Measurements from ENCODE around the gene GRAMD2B.

GRAMD2B gene

DNA sequence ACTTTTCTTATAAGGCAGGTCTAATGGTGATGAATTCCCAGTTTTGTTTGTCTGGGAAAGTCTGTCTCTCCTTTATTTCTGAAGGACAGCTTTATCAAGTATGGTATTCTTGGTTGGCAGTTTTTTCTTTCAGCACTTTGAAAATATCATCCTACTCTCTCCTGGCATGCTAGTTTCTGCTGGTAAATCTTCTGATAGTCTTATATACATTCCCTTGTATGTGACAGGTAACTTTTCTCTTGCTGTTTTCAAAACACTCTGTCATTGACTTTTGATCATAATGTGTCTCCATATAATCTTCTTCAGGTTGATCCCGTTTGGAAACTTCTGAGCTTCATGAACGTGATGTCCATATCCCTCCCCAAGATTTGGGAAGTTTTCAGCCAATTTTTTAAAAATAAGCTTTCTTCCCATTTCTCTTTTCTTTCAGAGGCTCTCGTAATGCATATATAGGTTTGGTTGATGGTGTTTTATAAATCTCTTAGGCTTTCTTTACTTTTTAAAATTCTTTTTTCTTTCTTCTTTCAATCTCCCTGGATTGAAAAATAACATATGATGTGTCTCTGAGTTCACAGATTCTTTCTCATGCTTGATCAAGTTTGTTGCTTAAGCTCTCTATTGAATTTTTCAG is 22.5 kb upstream of the GRAMD2B start (continued):
- TF ChIP-seq, protein P1, sequence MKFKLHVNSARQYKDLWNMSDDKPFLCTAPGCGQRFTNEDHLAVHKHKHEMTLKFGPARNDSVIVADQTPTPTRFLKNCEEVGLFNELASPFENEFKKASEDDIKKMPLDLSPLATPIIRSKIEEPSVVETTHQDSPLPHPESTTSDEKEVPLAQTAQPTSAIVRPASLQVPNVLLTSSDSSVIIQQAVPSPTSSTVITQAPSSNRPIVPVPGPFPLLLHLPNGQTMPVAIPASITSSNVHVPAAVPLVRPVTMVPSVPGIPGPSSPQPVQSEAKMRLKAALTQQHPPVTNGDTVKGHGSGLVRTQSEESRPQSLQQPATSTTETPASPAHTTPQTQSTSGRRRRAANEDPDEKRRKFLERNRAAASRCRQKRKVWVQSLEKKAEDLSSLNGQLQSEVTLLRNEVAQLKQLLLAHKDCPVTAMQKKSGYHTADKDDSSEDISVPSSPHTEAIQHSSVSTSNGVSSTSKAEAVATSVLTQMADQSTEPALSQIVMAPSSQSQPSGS (tag by site-specific recombination; IDR thresholded peaks at IDR 0.05; ENCODE audit: low read depth) = no peak
- TF ChIP-seq, protein P2, sequence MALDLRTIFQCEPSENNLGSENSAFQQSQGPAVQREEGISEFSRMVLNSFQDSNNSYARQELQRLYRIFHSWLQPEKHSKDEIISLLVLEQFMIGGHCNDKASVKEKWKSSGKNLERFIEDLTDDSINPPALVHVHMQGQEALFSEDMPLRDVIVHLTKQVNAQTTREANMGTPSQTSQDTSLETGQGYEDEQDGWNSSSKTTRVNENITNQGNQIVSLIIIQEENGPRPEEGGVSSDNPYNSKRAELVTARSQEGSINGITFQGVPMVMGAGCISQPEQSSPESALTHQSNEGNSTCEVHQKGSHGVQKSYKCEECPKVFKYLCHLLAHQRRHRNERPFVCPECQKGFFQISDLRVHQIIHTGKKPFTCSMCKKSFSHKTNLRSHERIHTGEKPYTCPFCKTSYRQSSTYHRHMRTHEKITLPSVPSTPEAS (tag by site-specific recombination; IDR thresholded peaks at IDR 0.05) = no peak
- TF ChIP-seq GLIS2 (tag by site-specific recombination; IDR thresholded peaks at IDR 0.05) = no peak
- TF ChIP-seq, protein P3, sequence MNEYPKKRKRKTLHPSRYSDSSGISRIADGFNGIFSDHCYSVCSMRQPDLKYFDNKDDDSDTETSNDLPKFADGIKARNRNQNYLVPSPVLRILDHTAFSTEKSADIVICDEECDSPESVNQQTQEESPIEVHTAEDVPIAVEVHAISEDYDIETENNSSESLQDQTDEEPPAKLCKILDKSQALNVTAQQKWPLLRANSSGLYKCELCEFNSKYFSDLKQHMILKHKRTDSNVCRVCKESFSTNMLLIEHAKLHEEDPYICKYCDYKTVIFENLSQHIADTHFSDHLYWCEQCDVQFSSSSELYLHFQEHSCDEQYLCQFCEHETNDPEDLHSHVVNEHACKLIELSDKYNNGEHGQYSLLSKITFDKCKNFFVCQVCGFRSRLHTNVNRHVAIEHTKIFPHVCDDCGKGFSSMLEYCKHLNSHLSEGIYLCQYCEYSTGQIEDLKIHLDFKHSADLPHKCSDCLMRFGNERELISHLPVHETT (tag by site-specific recombination; IDR thresholded peaks at IDR 0.05) = no peak
- TF ChIP-seq ZNF169 (tag by site-specific recombination; IDR thresholded peaks at IDR 0.05) = no peak
- TF ChIP-seq SETDB1 (IDR thresholded peaks at IDR 0.05; ENCODE audit: insufficient read length, low read length) = peak; percentile 98
- no peak for TF ChIP-seq ZNF248 (tag by site-specific recombination; IDR thresholded peaks at IDR 0.05)
- TF ChIP-seq ZNF274 (IDR thresholded peaks at IDR 0.05; ENCODE audit: low read length) = no peak
- no peak for TF ChIP-seq ZNF274 (tag by site-specific recombination; IDR thresholded peaks at IDR 0.05; ENCODE audit: borderline replicate concordance)
- no peak for TF ChIP-seq EGR2 (tag by site-specific recombination; IDR thresholded peaks at IDR 0.05; ENCODE audit: low read depth)
- no peak for TF ChIP-seq ZNF510 (tag by site-specific recombination; IDR thresholded peaks at IDR 0.05; ENCODE audit: insufficient replicate concordance)

DNA sequence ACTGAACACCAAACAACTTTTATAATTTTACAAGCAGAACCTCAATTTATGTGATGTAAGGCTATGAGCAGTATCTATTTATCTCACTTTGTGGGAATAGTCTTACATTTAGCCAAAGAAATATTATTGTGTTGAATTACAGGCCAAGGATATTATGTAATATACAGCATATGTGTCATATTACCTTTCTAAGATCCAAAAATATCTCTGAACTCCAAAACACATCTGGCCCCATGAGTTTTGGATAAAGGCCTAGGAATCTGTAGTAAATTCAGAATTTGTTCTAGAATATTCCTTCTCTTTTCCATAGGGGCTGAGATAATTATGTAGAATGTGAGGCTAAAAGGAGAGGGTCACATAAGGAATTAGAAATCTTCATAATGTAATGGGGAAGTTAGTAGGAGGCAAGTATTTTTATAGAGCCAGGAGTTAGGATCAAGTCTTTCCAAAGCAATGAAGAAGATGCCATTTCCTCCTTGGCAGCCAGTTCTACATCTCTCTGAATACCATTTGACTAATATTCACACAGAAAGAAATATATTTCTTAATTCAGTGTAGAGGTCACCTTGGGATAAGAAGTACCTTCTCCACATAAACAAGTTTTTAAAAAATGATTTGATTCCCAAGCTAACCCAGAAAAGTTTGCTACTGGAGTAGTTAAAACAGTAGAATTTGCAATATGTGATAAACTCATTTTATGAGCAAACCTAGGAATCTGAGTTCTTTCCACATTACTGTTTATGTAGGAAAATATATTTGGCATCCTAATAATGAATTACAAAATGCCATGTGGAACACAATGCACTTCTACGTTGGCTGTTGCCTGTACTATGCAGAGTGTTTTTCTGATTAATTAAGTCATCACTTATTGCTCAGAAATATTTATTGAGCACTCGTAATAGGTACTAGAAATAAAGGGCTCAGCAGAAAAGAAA is 20.3 kb upstream of the GRAMD2B start:
- Histone ChIP-seq H3K9me3 (ENCODE audit: control insufficient read depth, insufficient read depth, low read depth, low read length) (no peaks in the 10 kb centered on the region), H3K27ac (ENCODE audit: extremely low read depth, low read depth, low read length) (no peak overlapping the region), H3K4me1 (ENCODE audit: control insufficient read depth, insufficient read depth, low read length) (no peaks in the 10 kb centered on the region), H3K36me3 (ENCODE audit: control insufficient read depth in 2 of 2, insufficient read depth in 1 of 2, low read length in 2 of 2) (no peaks in the 10 kb centered on the region), H3K4me3 (ENCODE audit: low read depth, low read length) (no peak overlapping the region)
- CTCF ChIA-PET = no interaction called here
- POLR2A ChIA-PET = no interaction called here
- TF ChIP-seq ZNF404 (tag by site-specific recombination; IDR thresholded peaks at IDR 0.05) (no peak), ZNF394 (tag by site-specific recombination; IDR thresholded peaks at IDR 0.05; ENCODE audit: borderline replicate concordance) (no peak), ZNF660 (tag by site-specific recombination; IDR thresholded peaks at IDR 0.05) (no peak), ZNF548 (tag by site-specific recombination; IDR thresholded peaks at IDR 0.05) (no peak), ZNF175 (tag by site-specific recombination; IDR thresholded peaks at IDR 0.05) (no peak), ZNF561 (tag by site-specific recombination; IDR thresholded peaks at IDR 0.05; ENCODE audit: borderline replicate concordance) (no peak), ZNF585B (tag by site-specific recombination; IDR thresholded peaks at IDR 0.05) (no peak), ZNF621 (tag by site-specific recombination; IDR thresholded peaks at IDR 0.05) (no peak), ZNF274 (IDR thresholded peaks at IDR 0.05; ENCODE audit: low read length) (no peak), ZNF274 (tag by site-specific recombination; IDR thresholded peaks at IDR 0.05; ENCODE audit: borderline replicate concordance) (no peak), ZNF133 (tag by site-specific recombination; IDR thresholded peaks at IDR 0.05) (no peak)
- TF ChIP-seq, protein P4, sequence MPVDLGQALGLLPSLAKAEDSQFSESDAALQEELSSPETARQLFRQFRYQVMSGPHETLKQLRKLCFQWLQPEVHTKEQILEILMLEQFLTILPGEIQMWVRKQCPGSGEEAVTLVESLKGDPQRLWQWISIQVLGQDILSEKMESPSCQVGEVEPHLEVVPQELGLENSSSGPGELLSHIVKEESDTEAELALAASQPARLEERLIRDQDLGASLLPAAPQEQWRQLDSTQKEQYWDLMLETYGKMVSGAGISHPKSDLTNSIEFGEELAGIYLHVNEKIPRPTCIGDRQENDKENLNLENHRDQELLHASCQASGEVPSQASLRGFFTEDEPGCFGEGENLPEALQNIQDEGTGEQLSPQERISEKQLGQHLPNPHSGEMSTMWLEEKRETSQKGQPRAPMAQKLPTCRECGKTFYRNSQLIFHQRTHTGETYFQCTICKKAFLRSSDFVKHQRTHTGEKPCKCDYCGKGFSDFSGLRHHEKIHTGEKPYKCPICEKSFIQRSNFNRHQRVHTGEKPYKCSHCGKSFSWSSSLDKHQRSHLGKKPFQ (tag by site-specific recombination; IDR thresholded peaks at IDR 0.05) = no peak
- TF ChIP-seq, protein P5, sequence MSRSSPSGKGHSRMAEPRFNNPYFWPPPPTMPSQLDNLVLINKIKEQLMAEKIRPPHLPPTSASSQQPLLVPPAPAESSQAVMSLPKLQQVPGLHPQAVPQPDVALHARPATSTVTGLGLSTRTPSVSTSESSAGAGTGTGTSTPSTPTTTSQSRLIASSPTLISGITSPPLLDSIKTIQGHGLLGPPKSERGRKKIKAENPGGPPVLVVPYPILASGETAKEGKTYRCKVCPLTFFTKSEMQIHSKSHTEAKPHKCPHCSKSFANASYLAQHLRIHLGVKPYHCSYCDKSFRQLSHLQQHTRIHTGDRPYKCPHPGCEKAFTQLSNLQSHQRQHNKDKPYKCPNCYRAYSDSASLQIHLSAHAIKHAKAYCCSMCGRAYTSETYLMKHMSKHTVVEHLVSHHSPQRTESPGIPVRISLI (tag by site-specific recombination; IDR thresholded peaks at IDR 0.05) = no peak
- TF ChIP-seq, protein P6, sequence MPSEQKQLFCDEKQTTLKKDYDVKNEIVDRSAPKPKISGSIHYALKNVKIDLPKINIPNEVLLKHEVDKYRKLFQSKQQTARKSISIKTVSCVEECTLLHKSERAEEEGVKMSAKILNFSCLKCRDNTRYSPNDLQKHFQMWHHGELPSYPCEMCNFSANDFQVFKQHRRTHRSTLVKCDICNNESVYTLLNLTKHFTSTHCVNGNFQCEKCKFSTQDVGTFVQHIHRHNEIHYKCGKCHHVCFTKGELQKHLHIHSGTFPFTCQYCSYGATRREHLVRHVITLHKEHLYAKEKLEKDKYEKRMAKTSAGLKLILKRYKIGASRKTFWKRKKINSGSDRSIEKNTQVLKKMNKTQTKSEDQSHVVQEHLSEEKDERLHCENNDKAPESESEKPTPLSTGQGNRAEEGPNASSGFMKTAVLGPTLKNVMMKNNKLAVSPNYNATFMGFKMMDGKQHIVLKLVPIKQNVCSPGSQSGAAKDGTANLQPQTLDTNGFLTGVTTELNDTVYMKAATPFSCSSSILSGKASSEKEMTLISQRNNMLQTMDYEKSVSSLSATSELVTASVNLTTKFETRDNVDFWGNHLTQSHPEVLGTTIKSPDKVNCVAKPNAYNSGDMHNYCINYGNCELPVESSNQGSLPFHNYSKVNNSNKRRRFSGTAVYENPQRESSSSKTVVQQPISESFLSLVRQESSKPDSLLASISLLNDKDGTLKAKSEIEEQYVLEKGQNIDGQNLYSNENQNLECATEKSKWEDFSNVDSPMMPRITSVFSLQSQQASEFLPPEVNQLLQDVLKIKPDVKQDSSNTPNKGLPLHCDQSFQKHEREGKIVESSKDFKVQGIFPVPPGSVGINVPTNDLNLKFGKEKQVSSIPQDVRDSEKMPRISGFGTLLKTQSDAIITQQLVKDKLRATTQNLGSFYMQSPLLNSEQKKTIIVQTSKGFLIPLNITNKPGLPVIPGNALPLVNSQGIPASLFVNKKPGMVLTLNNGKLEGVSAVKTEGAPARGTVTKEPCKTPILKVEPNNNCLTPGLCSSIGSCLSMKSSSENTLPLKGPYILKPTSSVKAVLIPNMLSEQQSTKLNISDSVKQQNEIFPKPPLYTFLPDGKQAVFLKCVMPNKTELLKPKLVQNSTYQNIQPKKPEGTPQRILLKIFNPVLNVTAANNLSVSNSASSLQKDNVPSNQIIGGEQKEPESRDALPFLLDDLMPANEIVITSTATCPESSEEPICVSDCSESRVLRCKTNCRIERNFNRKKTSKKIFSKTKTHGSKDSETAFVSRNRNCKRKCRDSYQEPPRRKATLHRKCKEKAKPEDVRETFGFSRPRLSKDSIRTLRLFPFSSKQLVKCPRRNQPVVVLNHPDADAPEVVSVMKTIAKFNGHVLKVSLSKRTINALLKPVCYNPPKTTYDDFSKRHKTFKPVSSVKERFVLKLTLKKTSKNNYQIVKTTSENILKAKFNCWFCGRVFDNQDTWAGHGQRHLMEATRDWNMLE (tag by site-specific recombination; conservative IDR thresholded peaks at IDR 0.05; ENCODE audit: low read depth) = no peak

Data from HEK293 (cell line).